Osteocyte (in vitro differentiated cells): ENCODE measurements around the gene MIAT. TPM values are rescaled to one million over a fixed set of nuclear protein-coding genes. Genes with fewer than 3 reads are reported as not detected.
A peak's percentile ranks its signal among the peaks of the same experiment; 100 is the strongest.

Experiments
- DNase-seq: peaks from one replicate; pipeline ENCODE4 v3.0.0; 2021; ENCODE audit warnings: mixed read lengths; ENCODE audit not compliant: unreplicated experiment; ENCODE audit errors: extremely low spot score
- H3K27ac Mint-ChIP-seq: one replicate; pipeline ENCODE4 v1.8.0; 2021; ENCODE audit warnings: mild to moderate bottlenecking, mixed read lengths; ENCODE audit not compliant: unreplicated experiment
- H3K27me3 Mint-ChIP-seq: one replicate; pipeline ENCODE4 v1.8.0; 2021; ENCODE audit warnings: mixed read lengths; ENCODE audit not compliant: unreplicated experiment
- H3K36me3 Mint-ChIP-seq: one replicate; pipeline ENCODE4 v1.8.0; 2021; ENCODE audit warnings: mixed read lengths; ENCODE audit not compliant: unreplicated experiment
- H3K4me1 Mint-ChIP-seq: one replicate; pipeline ENCODE4 v1.8.0; 2021; ENCODE audit warnings: mixed read lengths; ENCODE audit not compliant: unreplicated experiment
- H3K4me3 Mint-ChIP-seq: one replicate; pipeline ENCODE4 v1.8.0; 2021; ENCODE audit warnings: mild to moderate bottlenecking, moderate library complexity, mixed read lengths; ENCODE audit not compliant: unreplicated experiment
- H3K9me3 Mint-ChIP-seq: one replicate; pipeline ENCODE4 v1.8.0; 2021; ENCODE audit warnings: mixed read lengths; ENCODE audit not compliant: unreplicated experiment
- total RNA-seq: library from RNA; stranded (reverse); gene quantifications from 2 replicates; pipeline ENCODE4 v1.2.1, GENCODE V29; 2021
- TF ChIP-seq, protein P1 (sequence below): fragments of 200-600 bp; sonication (generic); IDR thresholded peaks from 2 replicates; pipeline ENCODE4 v1.5.0; 2021; ENCODE audit warnings: antibody characterized with exemption, mild to moderate bottlenecking, moderate library complexity

MIAT gene
- total RNA-seq, 1 donor from 2014 or later: 3.3 TPM

GRCh38 chr22:26684168-26684567 lies 26.8 kb downstream of the MIAT start:
- Mint-ChIP-seq H3K27me3 (no peaks in the 10 kb centered on the region), H3K4me3 (no peak overlapping the region), H3K27ac (peak overlapping the region; percentile 71), H3K4me1 (peaks cover 47% of the 10 kb centered on the region), H3K9me3 (no peaks in the 10 kb centered on the region), H3K36me3 (peaks cover 27% of the 10 kb centered on the region)
- no peak for DNase-seq
- TF ChIP-seq, protein P1, sequence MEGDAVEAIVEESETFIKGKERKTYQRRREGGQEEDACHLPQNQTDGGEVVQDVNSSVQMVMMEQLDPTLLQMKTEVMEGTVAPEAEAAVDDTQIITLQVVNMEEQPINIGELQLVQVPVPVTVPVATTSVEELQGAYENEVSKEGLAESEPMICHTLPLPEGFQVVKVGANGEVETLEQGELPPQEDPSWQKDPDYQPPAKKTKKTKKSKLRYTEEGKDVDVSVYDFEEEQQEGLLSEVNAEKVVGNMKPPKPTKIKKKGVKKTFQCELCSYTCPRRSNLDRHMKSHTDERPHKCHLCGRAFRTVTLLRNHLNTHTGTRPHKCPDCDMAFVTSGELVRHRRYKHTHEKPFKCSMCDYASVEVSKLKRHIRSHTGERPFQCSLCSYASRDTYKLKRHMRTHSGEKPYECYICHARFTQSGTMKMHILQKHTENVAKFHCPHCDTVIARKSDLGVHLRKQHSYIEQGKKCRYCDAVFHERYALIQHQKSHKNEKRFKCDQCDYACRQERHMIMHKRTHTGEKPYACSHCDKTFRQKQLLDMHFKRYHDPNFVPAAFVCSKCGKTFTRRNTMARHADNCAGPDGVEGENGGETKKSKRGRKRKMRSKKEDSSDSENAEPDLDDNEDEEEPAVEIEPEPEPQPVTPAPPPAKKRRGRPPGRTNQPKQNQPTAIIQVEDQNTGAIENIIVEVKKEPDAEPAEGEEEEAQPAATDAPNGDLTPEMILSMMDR: no peak

GRCh38 chr22:26685601-26686000 lies 28.2 kb downstream of the MIAT start:
- Mint-ChIP-seq H3K36me3 (peaks cover 27% of the 10 kb centered on the region), H3K4me3 (no peak overlapping the region), H3K27ac (no peak overlapping the region), H3K9me3 (no peaks in the 10 kb centered on the region), H3K4me1 (peaks cover 35% of the 10 kb centered on the region), H3K27me3 (no peaks in the 10 kb centered on the region)
- DNase-seq: no peak
- TF ChIP-seq, protein P1: no peak

GRCh38 chr22:26687439-26687838 lies 30.1 kb downstream of the MIAT start:
- Mint-ChIP-seq H3K27me3 (no peaks in the 10 kb centered on the region), H3K27ac (no peak overlapping the region), H3K36me3 (peaks cover 21% of the 10 kb centered on the region), H3K4me1 (peaks cover 17% of the 10 kb centered on the region), H3K4me3 (no peak overlapping the region), H3K9me3 (no peaks in the 10 kb centered on the region)
- TF ChIP-seq, protein P1: no peak
- no peak for DNase-seq

DNA sequence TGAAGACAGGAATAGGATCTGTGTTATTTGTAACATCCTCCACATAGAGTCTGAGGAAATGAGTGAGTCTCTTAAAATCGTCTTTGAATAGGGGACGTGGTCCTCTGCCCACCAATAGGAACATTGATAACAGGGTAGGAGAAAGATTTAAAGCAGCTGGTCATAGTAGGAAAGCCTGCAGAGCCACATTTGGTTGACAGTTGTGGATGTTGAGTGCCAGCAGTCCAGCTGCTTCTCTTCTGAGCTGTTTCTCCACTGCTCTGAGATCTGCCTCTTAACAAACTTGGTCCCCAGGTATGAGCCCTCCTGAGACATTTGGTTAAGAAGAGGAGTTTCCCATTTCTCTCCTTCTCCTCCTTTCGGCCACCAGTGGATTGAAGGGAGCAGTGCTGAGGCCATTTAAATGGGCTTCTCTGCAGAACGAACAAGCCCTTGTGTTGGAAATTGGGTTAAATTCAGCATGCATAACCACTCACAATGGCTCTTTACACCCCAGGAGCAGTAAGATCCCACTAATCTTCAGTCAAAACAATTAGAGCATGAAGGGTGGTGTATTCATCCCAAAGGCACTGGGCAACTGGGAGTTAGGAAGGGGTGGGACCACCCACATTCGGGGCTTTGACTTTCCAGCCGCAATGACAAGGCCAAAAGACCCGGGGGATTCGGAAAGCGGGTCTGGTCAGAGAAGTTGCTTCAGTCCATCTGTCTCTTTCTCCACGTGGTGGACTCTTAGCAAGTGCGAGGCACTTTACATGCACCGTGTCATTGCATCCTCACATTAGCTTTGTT lies 32.3 kb downstream of the MIAT start:
- TF ChIP-seq, protein P1: no peak
- H3K9me3 Mint-ChIP-seq: no peaks in the 10 kb centered on the region
- no peak overlapping the region for H3K27ac Mint-ChIP-seq
- DNase-seq: no peak
- peaks cover 17% of the 10 kb centered on the region for H3K36me3 Mint-ChIP-seq
- H3K27me3 Mint-ChIP-seq: no peaks in the 10 kb centered on the region
- H3K4me3 Mint-ChIP-seq: no peak overlapping the region
- H3K4me1 Mint-ChIP-seq: peaks cover 2% of the 10 kb centered on the region

DNA sequence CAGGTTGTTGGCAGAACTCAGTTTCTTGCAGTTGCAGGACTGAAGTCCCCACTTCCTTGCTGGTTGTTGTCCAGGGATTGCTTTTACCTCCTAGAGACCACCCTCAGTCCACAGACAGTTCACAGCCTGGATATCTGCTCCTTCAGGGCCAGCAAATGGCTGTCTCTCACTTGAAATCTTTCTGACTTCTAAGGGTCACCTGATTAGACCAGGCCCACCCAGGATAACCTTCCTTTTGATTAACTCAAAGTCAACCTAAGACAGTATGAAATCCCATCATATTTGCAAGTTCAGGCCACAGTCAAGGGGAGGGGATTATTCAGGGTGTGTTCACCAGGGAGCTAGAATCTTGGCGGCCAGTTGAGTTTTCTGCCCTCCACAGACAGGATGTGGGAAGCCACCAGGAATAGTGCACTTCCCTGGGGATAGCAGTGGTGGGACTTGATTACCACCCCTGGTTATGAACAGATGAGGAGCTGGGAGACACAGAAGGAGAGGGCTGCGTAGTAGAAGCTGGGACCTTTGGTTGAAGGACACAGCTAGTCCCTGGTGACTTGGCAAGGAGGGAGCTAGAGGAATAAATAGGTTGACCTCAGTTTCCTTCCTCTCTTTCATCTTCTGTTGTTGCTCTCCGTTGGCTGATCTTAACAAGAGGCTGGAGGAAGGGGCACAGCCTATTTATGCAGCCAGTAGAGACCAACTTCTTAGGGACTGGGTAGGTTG lies 33.4 kb downstream of the MIAT start:
- Mint-ChIP-seq H3K27me3 (no peaks in the 10 kb centered on the region), H3K27ac (no peak overlapping the region), H3K9me3 (no peaks in the 10 kb centered on the region), H3K4me3 (no peak overlapping the region), H3K4me1 (peaks cover 2% of the 10 kb centered on the region), H3K36me3 (peaks cover 25% of the 10 kb centered on the region)
- TF ChIP-seq, protein P1: no peak
- no peak for DNase-seq
